NB4 (cell line): ENCODE data around the gene MMEL1.

Experiments
- CTCF ChIP-seq: IDR thresholded peaks from one replicate; pipeline ENCODE4 v1.5.1; 2012; ENCODE audit warnings: low read depth, low read length
- MAX ChIP-seq: IDR thresholded peaks from 2 replicates; pipeline ENCODE4 v1.6.1; 2011; ENCODE audit warnings: low read depth, low read length
- MYC ChIP-seq: IDR thresholded peaks from 2 replicates; pipeline ENCODE4 v1.6.1; 2011; ENCODE audit warnings: low read depth, low read length
- POLR2A ChIP-seq: IDR thresholded peaks from 2 replicates; pipeline ENCODE4 v1.6.1; 2011; ENCODE audit warnings: mild to moderate bottlenecking; ENCODE audit not compliant: insufficient read length; ENCODE audit errors: extremely low read depth

GRCh38 chr1:2606881-2607621 lies 25.8 kb downstream of the MMEL1 start:
- TF ChIP-seq MYC (no peak), CTCF (no peak), MAX (no peak), POLR2A (no peak)
